ENCODE data around the gene PPP6R1.

The PPP6R1 gene

GRCh38 chr19:55279340-55279739 lies 20.5 kb upstream of the PPP6R1 start:
- no peaks in the 10 kb centered on the region for H3K27me3 ChIP-seq (ENCODE audit: insufficient read depth, low read length)
- peak overlapping the region; percentile 97 for H3K4me3 ChIP-seq (ENCODE audit: low read length)
- peak overlapping the region; percentile 88 for H3K9ac ChIP-seq (ENCODE audit: low read depth, low read length)
- H3K4me1 ChIP-seq (ENCODE audit: insufficient read depth, low read length), result peaks cover 3% of the 10 kb centered on the region; the same call in 1 of the 2 replicates
- H3K9me3 ChIP-seq (ENCODE audit: insufficient read depth, low read depth, low read length), result no peaks in the 10 kb centered on the region
- H3K36me3 ChIP-seq (ENCODE audit: insufficient read depth, low read length), result peaks cover 15% of the 10 kb centered on the region
- WGBS, result 3% methylated on average over 23 of the region's 23 CpGs
- H3K27ac ChIP-seq (ENCODE audit: low read depth, low read length), result peak overlapping the region; percentile 87

- Histone ChIP-seq H3K4me3 (ENCODE audit: low read length) (peak overlapping the region; percentile 97), H3K9me3 (ENCODE audit: insufficient read depth, low read depth, low read length) (no peaks in the 10 kb centered on the region), H3K4me1 (ENCODE audit: insufficient read depth, low read length) (peaks cover 3% of the 10 kb centered on the region; the same call in 1 of the 2 replicates), H3K9ac (ENCODE audit: low read depth, low read length) (0 out of 2 replicates have a peak overlapping the region, but pooled peaks have one; percentile 88), H3K27ac (ENCODE audit: low read depth, low read length) (no peak overlapping the region), H3K36me3 (ENCODE audit: insufficient read depth, low read length) (peaks cover 19% of the 10 kb centered on the region), H3K27me3 (ENCODE audit: insufficient read depth, low read length) (no peaks in the 10 kb centered on the region)
- 94% methylated on average over 11 of the region's 13 CpGs for WGBS
Observed at GRCh38 chr19:55278391-55279135, 19.7 kb upstream of the PPP6R1 start.

- H3K36me3 ChIP-seq (ENCODE audit: insufficient read depth, low read length), result peaks cover 23% of the 10 kb centered on the region
- no peaks in the 10 kb centered on the region for H3K9me3 ChIP-seq (ENCODE audit: insufficient read depth, low read depth, low read length)
- H3K9ac ChIP-seq (ENCODE audit: low read depth, low read length), result no peak overlapping the region
- peaks cover 3% of the 10 kb centered on the region; the same call in 1 of the 2 replicates for H3K4me1 ChIP-seq (ENCODE audit: insufficient read depth, low read length)
- WGBS, result 92% methylated on average over 17 of the region's 17 CpGs
- no peaks in the 10 kb centered on the region for H3K27me3 ChIP-seq (ENCODE audit: insufficient read depth, low read length)
- H3K4me3 ChIP-seq (ENCODE audit: low read length), result no peak overlapping the region
- no peak overlapping the region for H3K27ac ChIP-seq (ENCODE audit: low read depth, low read length)
Observed at GRCh38 chr19:55277494-55277893, 18.7 kb upstream of the PPP6R1 start.

- WGBS, result 93% methylated on average over 15 of the region's 15 CpGs
- Histone ChIP-seq H3K4me3 (ENCODE audit: low read length) (no peak overlapping the region), H3K27me3 (ENCODE audit: insufficient read depth, low read length) (no peaks in the 10 kb centered on the region), H3K36me3 (ENCODE audit: insufficient read depth, low read length) (peaks cover 28% of the 10 kb centered on the region), H3K4me1 (ENCODE audit: insufficient read depth, low read length) (peaks cover 3% of the 10 kb centered on the region; the same call in 1 of the 2 replicates), H3K9ac (ENCODE audit: low read depth, low read length) (no peak overlapping the region), H3K27ac (ENCODE audit: low read depth, low read length) (no peak overlapping the region), H3K9me3 (ENCODE audit: insufficient read depth, low read depth, low read length) (no peaks in the 10 kb centered on the region)
Observed at GRCh38 chr19:55276720-55277430, 18.1 kb upstream of the PPP6R1 start.

- WGBS, result 96% methylated on average over 17 of the region's 17 CpGs
- Histone ChIP-seq H3K27me3 (ENCODE audit: insufficient read depth, low read length) (no peaks in the 10 kb centered on the region), H3K4me1 (ENCODE audit: insufficient read depth, low read length) (peaks cover 3% of the 10 kb centered on the region; the same call in 1 of the 2 replicates), H3K9ac (ENCODE audit: low read depth, low read length) (no peak overlapping the region), H3K9me3 (ENCODE audit: insufficient read depth, low read depth, low read length) (no peaks in the 10 kb centered on the region), H3K36me3 (ENCODE audit: insufficient read depth, low read length) (peaks cover 28% of the 10 kb centered on the region), H3K27ac (ENCODE audit: low read depth, low read length) (no peak overlapping the region), H3K4me3 (ENCODE audit: low read length) (no peak overlapping the region)
Observed at GRCh38 chr19:55275851-55276719, 17.3 kb upstream of the PPP6R1 start.

- peaks cover 28% of the 10 kb centered on the region for H3K36me3 ChIP-seq (ENCODE audit: insufficient read depth, low read length)
- H3K4me3 ChIP-seq (ENCODE audit: low read length), result no peak overlapping the region
- H3K9ac ChIP-seq (ENCODE audit: low read depth, low read length), result no peak overlapping the region
- no peaks in the 10 kb centered on the region for H3K27me3 ChIP-seq (ENCODE audit: insufficient read depth, low read length)
- no peak overlapping the region for H3K27ac ChIP-seq (ENCODE audit: low read depth, low read length)
- 98% methylated on average over 35 of the region's 36 CpGs for WGBS
- no peaks in the 10 kb centered on the region for H3K9me3 ChIP-seq (ENCODE audit: insufficient read depth, low read depth, low read length)
- peaks cover 3% of the 10 kb centered on the region; the same call in 1 of the 2 replicates for H3K4me1 ChIP-seq (ENCODE audit: insufficient read depth, low read length)
Observed at GRCh38 chr19:55273978-55274707, 15.3 kb upstream of the PPP6R1 start.

GRCh38 chr19:55272142-55272541 lies 13.3 kb upstream of the PPP6R1 start:
- 92% methylated on average over 18 of the region's 18 CpGs for WGBS
- Histone ChIP-seq H3K4me3 (ENCODE audit: low read length) (no peak overlapping the region), H3K9me3 (ENCODE audit: insufficient read depth, low read depth, low read length) (no peaks in the 10 kb centered on the region), H3K9ac (ENCODE audit: low read depth, low read length) (no peak overlapping the region), H3K4me1 (ENCODE audit: insufficient read depth, low read length) (no peaks in the 10 kb centered on the region), H3K36me3 (ENCODE audit: insufficient read depth, low read length) (peaks cover 24% of the 10 kb centered on the region), H3K27me3 (ENCODE audit: insufficient read depth, low read length) (no peaks in the 10 kb centered on the region), H3K27ac (ENCODE audit: low read depth, low read length) (no peak overlapping the region)

GRCh38 chr19:55270172-55270942 lies 11.5 kb upstream of the PPP6R1 start:
- H3K27me3 ChIP-seq (ENCODE audit: insufficient read depth, low read length), result no peaks in the 10 kb centered on the region
- peaks cover 5% of the 10 kb centered on the region; the same call in 1 of the 2 replicates for H3K9me3 ChIP-seq (ENCODE audit: insufficient read depth, low read depth, low read length)
- H3K36me3 ChIP-seq (ENCODE audit: insufficient read depth, low read length), result peaks cover 14% of the 10 kb centered on the region; the same call in 1 of the 2 replicates
- WGBS, result 90% methylated on average over 25 of the region's 25 CpGs
- H3K4me3 ChIP-seq (ENCODE audit: low read length), result no peak overlapping the region
- H3K9ac ChIP-seq (ENCODE audit: low read depth, low read length), result no peak overlapping the region
- no peaks in the 10 kb centered on the region for H3K4me1 ChIP-seq (ENCODE audit: insufficient read depth, low read length)
- H3K27ac ChIP-seq (ENCODE audit: low read depth, low read length), result no peak overlapping the region

GRCh38 chr19:55269299-55269698 lies 10.5 kb upstream of the PPP6R1 start:
- Histone ChIP-seq H3K36me3 (ENCODE audit: insufficient read depth, low read length) (peaks cover 14% of the 10 kb centered on the region; the same call in 1 of the 2 replicates), H3K4me1 (ENCODE audit: insufficient read depth, low read length) (no peaks in the 10 kb centered on the region), H3K27ac (ENCODE audit: low read depth, low read length) (no peak overlapping the region), H3K4me3 (ENCODE audit: low read length) (no peak overlapping the region), H3K9me3 (ENCODE audit: insufficient read depth, low read depth, low read length) (peaks cover 5% of the 10 kb centered on the region; the same call in 1 of the 2 replicates), H3K9ac (ENCODE audit: low read depth, low read length) (no peak overlapping the region), H3K27me3 (ENCODE audit: insufficient read depth, low read length) (no peaks in the 10 kb centered on the region)
- WGBS, result 96% methylated on average over 8 of the region's 8 CpGs

- H3K27me3 ChIP-seq (ENCODE audit: insufficient read depth, low read length), result no peaks in the 10 kb centered on the region
- WGBS, result 97% methylated on average over 4 of the region's 4 CpGs
- H3K9ac ChIP-seq (ENCODE audit: low read depth, low read length), result no peak overlapping the region
- H3K9me3 ChIP-seq (ENCODE audit: insufficient read depth, low read depth, low read length), result peaks cover 5% of the 10 kb centered on the region; the same call in 1 of the 2 replicates
- no peak overlapping the region for H3K27ac ChIP-seq (ENCODE audit: low read depth, low read length)
- H3K36me3 ChIP-seq (ENCODE audit: insufficient read depth, low read length), result no peaks in the 10 kb centered on the region
- H3K4me1 ChIP-seq (ENCODE audit: insufficient read depth, low read length), result no peaks in the 10 kb centered on the region
- no peak overlapping the region for H3K4me3 ChIP-seq (ENCODE audit: low read length)
Observed at GRCh38 chr19:55266840-55267239, 8.0 kb upstream of the PPP6R1 start.
